ENCODE measurements around the gene TBC1D22A. TPM values are rescaled to one million over a fixed set of nuclear protein-coding genes. Genes with fewer than 3 reads are reported as not detected.

The TBC1D22A gene
- total and polyA plus RNA-seq, 2 experiments from 2014 or later: 9.6 to 13.3 TPM

DNA sequence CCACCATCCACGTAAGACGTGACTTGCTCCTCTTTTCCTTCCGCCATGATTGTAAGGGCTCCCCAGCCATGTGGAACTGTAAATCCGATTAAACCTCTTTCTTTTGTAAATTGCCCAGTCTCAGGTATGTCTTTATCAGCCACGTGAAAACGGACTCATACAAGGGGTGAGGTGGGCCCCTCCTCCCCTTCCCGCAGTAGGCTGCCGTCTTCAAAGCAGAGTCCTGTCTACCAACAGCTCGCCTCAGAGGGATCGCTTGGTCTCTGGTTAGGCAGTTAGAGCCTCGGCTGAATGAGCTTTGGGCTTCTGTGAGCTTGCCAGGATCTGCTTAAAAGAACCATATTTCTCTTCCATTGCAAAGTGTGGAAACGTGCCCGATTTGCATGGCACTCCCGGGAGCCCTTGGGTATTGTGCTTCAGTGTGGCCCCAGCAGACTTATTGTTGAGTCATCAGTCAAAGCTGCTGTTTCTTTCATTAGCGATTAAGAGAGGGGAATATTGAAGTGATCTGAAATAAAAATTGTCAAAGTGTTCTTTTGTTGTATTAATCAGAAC is 338.3 kb downstream of the TBC1D22A start:
- H3K4me3 ChIP-seq: no peak overlapping the region
- H3K27ac ChIP-seq (ENCODE audit: low read depth): no peak overlapping the region
- no peaks in the 10 kb centered on the region; the same call in 2 of the 3 replicates for H3K36me3 Mint-ChIP-seq (ENCODE audit: low read depth)
- H3F3A ChIP-seq (replicated peaks; ENCODE audit: low read depth): no peaks in the 10 kb centered on the region
- no peak overlapping the region; the same call in 2 of the 3 replicates for H3K4me3 Mint-ChIP-seq
- peaks cover 37% of the 10 kb centered on the region for H3K4me1 Mint-ChIP-seq
- peak overlapping the region; percentile 38; the same call in 1 of the 2 replicates for H3K27ac Mint-ChIP-seq
- H3K4me1 ChIP-seq (ENCODE audit: insufficient read depth): peaks cover 10% of the 10 kb centered on the region
- no peaks in the 10 kb centered on the region for H3K27me3 ChIP-seq (ENCODE audit: insufficient read depth)
- no peak overlapping the region for H3K4me2 ChIP-seq
- TF ChIP-seq, protein P1, sequence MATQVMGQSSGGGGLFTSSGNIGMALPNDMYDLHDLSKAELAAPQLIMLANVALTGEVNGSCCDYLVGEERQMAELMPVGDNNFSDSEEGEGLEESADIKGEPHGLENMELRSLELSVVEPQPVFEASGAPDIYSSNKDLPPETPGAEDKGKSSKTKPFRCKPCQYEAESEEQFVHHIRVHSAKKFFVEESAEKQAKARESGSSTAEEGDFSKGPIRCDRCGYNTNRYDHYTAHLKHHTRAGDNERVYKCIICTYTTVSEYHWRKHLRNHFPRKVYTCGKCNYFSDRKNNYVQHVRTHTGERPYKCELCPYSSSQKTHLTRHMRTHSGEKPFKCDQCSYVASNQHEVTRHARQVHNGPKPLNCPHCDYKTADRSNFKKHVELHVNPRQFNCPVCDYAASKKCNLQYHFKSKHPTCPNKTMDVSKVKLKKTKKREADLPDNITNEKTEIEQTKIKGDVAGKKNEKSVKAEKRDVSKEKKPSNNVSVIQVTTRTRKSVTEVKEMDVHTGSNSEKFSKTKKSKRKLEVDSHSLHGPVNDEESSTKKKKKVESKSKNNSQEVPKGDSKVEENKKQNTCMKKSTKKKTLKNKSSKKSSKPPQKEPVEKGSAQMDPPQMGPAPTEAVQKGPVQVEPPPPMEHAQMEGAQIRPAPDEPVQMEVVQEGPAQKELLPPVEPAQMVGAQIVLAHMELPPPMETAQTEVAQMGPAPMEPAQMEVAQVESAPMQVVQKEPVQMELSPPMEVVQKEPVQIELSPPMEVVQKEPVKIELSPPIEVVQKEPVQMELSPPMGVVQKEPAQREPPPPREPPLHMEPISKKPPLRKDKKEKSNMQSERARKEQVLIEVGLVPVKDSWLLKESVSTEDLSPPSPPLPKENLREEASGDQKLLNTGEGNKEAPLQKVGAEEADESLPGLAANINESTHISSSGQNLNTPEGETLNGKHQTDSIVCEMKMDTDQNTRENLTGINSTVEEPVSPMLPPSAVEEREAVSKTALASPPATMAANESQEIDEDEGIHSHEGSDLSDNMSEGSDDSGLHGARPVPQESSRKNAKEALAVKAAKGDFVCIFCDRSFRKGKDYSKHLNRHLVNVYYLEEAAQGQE (IDR thresholded peaks at IDR 0.05; ENCODE audit: unreplicated experiment): no peak
- TF ChIP-seq, protein P2, sequence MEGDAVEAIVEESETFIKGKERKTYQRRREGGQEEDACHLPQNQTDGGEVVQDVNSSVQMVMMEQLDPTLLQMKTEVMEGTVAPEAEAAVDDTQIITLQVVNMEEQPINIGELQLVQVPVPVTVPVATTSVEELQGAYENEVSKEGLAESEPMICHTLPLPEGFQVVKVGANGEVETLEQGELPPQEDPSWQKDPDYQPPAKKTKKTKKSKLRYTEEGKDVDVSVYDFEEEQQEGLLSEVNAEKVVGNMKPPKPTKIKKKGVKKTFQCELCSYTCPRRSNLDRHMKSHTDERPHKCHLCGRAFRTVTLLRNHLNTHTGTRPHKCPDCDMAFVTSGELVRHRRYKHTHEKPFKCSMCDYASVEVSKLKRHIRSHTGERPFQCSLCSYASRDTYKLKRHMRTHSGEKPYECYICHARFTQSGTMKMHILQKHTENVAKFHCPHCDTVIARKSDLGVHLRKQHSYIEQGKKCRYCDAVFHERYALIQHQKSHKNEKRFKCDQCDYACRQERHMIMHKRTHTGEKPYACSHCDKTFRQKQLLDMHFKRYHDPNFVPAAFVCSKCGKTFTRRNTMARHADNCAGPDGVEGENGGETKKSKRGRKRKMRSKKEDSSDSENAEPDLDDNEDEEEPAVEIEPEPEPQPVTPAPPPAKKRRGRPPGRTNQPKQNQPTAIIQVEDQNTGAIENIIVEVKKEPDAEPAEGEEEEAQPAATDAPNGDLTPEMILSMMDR (conservative IDR thresholded peaks at IDR 0.05; ENCODE audit: low read depth in 2 of 2): no peak
- no peak for TF ChIP-seq NANOG (IDR thresholded peaks at IDR 0.05; ENCODE audit: borderline replicate concordance)
- TF ChIP-seq, protein P3, sequence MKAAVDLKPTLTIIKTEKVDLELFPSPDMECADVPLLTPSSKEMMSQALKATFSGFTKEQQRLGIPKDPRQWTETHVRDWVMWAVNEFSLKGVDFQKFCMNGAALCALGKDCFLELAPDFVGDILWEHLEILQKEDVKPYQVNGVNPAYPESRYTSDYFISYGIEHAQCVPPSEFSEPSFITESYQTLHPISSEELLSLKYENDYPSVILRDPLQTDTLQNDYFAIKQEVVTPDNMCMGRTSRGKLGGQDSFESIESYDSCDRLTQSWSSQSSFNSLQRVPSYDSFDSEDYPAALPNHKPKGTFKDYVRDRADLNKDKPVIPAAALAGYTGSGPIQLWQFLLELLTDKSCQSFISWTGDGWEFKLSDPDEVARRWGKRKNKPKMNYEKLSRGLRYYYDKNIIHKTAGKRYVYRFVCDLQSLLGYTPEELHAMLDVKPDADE (IDR thresholded peaks at IDR 0.05): no peak
- no peak for TF ChIP-seq EZH2phosphoT487 (IDR thresholded peaks at IDR 0.05; ENCODE audit: unreplicated experiment)
- no peak for TF ChIP-seq ZNF114 (CRISPR knock-in tag; IDR thresholded peaks at IDR 0.05)
- TF ChIP-seq JUNB (IDR thresholded peaks at IDR 0.05; ENCODE audit: unreplicated experiment): no peak
- TF ChIP-seq ZNF331 (CRISPR knock-in tag; IDR thresholded peaks at IDR 0.05; ENCODE audit: low read depth): no peak
- TF ChIP-seq, protein P4, sequence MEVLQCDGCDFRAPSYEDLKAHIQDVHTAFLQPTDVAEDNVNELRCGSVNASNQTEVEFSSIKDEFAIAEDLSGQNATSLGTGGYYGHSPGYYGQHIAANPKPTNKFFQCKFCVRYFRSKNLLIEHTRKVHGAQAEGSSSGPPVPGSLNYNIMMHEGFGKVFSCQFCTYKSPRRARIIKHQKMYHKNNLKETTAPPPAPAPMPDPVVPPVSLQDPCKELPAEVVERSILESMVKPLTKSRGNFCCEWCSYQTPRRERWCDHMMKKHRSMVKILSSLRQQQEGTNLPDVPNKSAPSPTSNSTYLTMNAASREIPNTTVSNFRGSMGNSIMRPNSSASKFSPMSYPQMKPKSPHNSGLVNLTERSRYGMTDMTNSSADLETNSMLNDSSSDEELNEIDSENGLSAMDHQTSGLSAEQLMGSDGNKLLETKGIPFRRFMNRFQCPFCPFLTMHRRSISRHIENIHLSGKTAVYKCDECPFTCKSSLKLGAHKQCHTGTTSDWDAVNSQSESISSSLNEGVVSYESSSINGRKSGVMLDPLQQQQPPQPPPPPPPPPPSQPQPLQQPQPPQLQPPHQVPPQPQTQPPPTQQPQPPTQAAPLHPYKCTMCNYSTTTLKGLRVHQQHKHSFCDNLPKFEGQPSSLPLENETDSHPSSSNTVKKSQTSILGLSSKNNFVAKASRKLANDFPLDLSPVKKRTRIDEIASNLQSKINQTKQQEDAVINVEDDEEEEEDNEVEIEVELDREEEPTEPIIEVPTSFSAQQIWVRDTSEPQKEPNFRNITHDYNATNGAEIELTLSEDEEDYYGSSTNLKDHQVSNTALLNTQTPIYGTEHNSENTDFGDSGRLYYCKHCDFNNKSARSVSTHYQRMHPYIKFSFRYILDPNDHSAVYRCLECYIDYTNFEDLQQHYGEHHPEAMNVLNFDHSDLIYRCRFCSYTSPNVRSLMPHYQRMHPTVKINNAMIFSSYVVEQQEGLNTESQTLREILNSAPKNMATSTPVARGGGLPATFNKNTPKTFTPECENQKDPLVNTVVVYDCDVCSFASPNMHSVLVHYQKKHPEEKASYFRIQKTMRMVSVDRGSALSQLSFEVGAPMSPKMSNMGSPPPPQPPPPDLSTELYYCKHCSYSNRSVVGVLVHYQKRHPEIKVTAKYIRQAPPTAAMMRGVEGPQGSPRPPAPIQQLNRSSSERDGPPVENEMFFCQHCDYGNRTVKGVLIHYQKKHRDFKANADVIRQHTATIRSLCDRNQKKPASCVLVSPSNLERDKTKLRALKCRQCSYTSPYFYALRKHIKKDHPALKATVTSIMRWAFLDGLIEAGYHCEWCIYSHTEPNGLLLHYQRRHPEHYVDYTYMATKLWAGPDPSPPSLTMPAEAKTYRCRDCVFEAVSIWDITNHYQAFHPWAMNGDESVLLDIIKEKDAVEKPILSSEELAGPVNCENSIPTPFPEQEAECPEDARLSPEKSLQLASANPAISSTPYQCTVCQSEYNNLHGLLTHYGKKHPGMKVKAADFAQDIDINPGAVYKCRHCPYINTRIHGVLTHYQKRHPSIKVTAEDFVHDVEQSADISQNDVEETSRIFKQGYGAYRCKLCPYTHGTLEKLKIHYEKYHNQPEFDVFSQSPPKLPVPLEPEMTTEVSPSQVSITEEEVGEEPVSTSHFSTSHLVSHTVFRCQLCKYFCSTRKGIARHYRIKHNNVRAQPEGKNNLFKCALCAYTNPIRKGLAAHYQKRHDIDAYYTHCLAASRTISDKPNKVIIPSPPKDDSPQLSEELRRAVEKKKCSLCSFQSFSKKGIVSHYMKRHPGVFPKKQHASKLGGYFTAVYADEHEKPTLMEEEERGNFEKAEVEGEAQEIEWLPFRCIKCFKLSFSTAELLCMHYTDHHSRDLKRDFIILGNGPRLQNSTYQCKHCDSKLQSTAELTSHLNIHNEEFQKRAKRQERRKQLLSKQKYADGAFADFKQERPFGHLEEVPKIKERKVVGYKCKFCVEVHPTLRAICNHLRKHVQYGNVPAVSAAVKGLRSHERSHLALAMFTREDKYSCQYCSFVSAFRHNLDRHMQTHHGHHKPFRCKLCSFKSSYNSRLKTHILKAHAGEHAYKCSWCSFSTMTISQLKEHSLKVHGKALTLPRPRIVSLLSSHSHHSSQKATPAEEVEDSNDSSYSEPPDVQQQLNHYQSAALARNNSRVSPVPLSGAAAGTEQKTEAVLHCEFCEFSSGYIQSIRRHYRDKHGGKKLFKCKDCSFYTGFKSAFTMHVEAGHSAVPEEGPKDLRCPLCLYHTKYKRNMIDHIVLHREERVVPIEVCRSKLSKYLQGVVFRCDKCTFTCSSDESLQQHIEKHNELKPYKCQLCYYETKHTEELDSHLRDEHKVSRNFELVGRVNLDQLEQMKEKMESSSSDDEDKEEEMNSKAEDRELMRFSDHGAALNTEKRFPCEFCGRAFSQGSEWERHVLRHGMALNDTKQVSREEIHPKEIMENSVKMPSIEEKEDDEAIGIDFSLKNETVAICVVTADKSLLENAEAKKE (CRISPR knock-in tag; IDR thresholded peaks at IDR 0.05): no peak
- no peak for TF ChIP-seq STAT1 (IDR thresholded peaks at IDR 0.05; ENCODE audit: unreplicated experiment)
- TF ChIP-seq EZH2 (IDR thresholded peaks at IDR 0.05; ENCODE audit: low read depth, unreplicated experiment): no peak
- no peak for TF ChIP-seq POLR2AphosphoS5 (IDR thresholded peaks at IDR 0.05; ENCODE audit: low read depth)
- no peak for TF ChIP-seq CREB1 (CRISPR knock-in tag; IDR thresholded peaks at IDR 0.05; ENCODE audit: low read depth)
- 0 out of 2 replicates have a peak, but pooled peaks cover 4% of the 10 kb centered on the region for H4K20me1 ChIP-seq (replicated peaks; ENCODE audit: insufficient read depth)
- H3K27me3 Mint-ChIP-seq (ENCODE audit: insufficient read depth, low read depth, poor library complexity): peaks cover 12% of the 10 kb centered on the region
- no peak overlapping the region for H2AFZ ChIP-seq
- H3K9me2 ChIP-seq (ENCODE audit: insufficient read depth): no peaks in the 10 kb centered on the region
- no peaks in the 10 kb centered on the region for H3K36me3 ChIP-seq (ENCODE audit: insufficient read depth)
- ATAC-seq: no peak
- no peak for DNase-seq (ENCODE audit: low spot score)
- H3K9me3 Mint-ChIP-seq: no peaks in the 10 kb centered on the region; the same call in 2 of the 3 replicates
- no peaks in the 10 kb centered on the region for H3K79me2 ChIP-seq (replicated peaks; ENCODE audit: insufficient read depth)
